WERI-Rb-1 (cell line): ENCODE measurements around the gene AEBP1.

Source experiments
- DNase-seq: peaks from one replicate; pipeline ENCODE4 v3.0.0-alpha.2; 2020
- H3K27ac ChIP-seq: fragments of 250-450 bp; sonication (Bioruptor Pico); 2 replicates; pipeline ENCODE4 v1.5.1; 2020; ENCODE audit warnings: mild to moderate bottlenecking, moderate library complexity
- H3K27me3 ChIP-seq: fragments of 250-450 bp; sonication (Bioruptor Pico); 2 replicates; pipeline ENCODE4 v1.5.1; 2021; ENCODE audit warnings: mild to moderate bottlenecking, low read depth, moderate library complexity; ENCODE audit not compliant: insufficient read depth, severe bottlenecking
- H3K36me3 ChIP-seq: fragments of 250-450 bp; sonication (Bioruptor Pico); 2 replicates; pipeline ENCODE4 v1.5.1; 2020; ENCODE audit warnings: mild to moderate bottlenecking, moderate library complexity
- H3K4me3 ChIP-seq: 2 replicates; pipeline ENCODE4 v1.5.1; 2011; ENCODE audit warnings: low read depth, mild to moderate bottlenecking, control low read depth, low read length
- H3K9me3 ChIP-seq: fragments of 250-450 bp; sonication (Bioruptor Pico); 2 replicates; pipeline ENCODE4 v1.5.1; 2021; ENCODE audit warnings: mild to moderate bottlenecking, moderate library complexity; ENCODE audit not compliant: severe bottlenecking
- TF ChIP-seq, protein P1 (sequence below): IDR thresholded peaks from 2 replicates; pipeline ENCODE4 v1.5.1; 2011; ENCODE audit warnings: low read depth, mild to moderate bottlenecking, control low read depth, inconsistent platforms, low read length

The AEBP1 gene

GRCh38 chr7:44103923-44104859, at the start of gene AEBP1:
TSS of gene AEBP1 (plus strand) at chr7:44104345. CDS start at chr7:44104666, 321 bp downstream.
- peak; percentile 63 for DNase-seq
- peak within 1 kb of the TSS; percentile 63 for H3K27ac ChIP-seq
- H3K4me3 ChIP-seq, result peak within 1 kb of the TSS; percentile 46
- H3K36me3 ChIP-seq, result peaks cover 21% of the 10 kb centered on the region
- TF ChIP-seq, protein P1, sequence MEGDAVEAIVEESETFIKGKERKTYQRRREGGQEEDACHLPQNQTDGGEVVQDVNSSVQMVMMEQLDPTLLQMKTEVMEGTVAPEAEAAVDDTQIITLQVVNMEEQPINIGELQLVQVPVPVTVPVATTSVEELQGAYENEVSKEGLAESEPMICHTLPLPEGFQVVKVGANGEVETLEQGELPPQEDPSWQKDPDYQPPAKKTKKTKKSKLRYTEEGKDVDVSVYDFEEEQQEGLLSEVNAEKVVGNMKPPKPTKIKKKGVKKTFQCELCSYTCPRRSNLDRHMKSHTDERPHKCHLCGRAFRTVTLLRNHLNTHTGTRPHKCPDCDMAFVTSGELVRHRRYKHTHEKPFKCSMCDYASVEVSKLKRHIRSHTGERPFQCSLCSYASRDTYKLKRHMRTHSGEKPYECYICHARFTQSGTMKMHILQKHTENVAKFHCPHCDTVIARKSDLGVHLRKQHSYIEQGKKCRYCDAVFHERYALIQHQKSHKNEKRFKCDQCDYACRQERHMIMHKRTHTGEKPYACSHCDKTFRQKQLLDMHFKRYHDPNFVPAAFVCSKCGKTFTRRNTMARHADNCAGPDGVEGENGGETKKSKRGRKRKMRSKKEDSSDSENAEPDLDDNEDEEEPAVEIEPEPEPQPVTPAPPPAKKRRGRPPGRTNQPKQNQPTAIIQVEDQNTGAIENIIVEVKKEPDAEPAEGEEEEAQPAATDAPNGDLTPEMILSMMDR, result peak; percentile 28; the same call in 1 of the 2 replicates
- no peaks in the 10 kb centered on the region for H3K9me3 ChIP-seq
- no peaks in the 10 kb centered on the region for H3K27me3 ChIP-seq

DNA sequence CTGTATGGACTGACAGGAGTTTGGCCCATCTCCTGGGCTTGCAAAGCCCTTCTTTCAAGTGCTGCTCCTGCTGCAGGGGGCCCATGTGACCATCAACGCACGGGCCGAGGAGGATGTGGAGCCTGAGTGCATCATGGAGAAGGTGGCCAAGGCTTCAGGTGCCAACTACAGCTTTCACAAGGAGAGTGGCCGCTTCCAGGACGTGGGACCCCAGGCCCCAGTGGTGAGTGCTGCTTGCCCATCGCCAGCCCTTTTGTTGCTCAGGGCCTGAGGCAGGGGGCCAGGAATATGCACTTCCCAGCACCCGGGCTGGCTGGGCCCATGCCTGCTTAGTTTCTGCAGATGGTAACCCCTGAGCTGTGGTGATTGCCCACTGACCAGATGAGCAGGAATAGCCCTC, 47.5 kb upstream of the AEBP1 start:
- Histone ChIP-seq H3K27me3 (no peaks in the 10 kb centered on the region), H3K9me3 (no peaks in the 10 kb centered on the region), H3K4me3 (no peak overlapping the region), H3K36me3 (peaks cover 74% of the 10 kb centered on the region), H3K27ac (no peak overlapping the region)
- no peak for DNase-seq
- TF ChIP-seq, protein P1, result no peak

GRCh38 chr7:44057181-44057848, 46.8 kb upstream of the AEBP1 start:
- Histone ChIP-seq H3K27me3 (no peaks in the 10 kb centered on the region), H3K4me3 (no peak overlapping the region), H3K9me3 (no peaks in the 10 kb centered on the region), H3K36me3 (peaks cover 72% of the 10 kb centered on the region), H3K27ac (no peak overlapping the region)
- DNase-seq, result no peak
- TF ChIP-seq, protein P1, result no peak

GRCh38 chr7:44057849-44058758, 46.0 kb upstream of the AEBP1 start:
- no peak for DNase-seq
- Histone ChIP-seq H3K27me3 (no peaks in the 10 kb centered on the region), H3K27ac (no peak overlapping the region), H3K9me3 (no peaks in the 10 kb centered on the region), H3K36me3 (peaks cover 74% of the 10 kb centered on the region), H3K4me3 (no peak overlapping the region)
- TF ChIP-seq, protein P1, result no peak

- DNase-seq, result no peak
- Histone ChIP-seq H3K27ac (no peak overlapping the region), H3K4me3 (no peak overlapping the region), H3K36me3 (peaks cover 70% of the 10 kb centered on the region), H3K9me3 (no peaks in the 10 kb centered on the region), H3K27me3 (no peaks in the 10 kb centered on the region)
- TF ChIP-seq, protein P1, result no peak
Observed at GRCh38 chr7:44058759-44059218, 45.4 kb upstream of the AEBP1 start.
